ENCODE results near the gene MAMLD1.

DNA sequence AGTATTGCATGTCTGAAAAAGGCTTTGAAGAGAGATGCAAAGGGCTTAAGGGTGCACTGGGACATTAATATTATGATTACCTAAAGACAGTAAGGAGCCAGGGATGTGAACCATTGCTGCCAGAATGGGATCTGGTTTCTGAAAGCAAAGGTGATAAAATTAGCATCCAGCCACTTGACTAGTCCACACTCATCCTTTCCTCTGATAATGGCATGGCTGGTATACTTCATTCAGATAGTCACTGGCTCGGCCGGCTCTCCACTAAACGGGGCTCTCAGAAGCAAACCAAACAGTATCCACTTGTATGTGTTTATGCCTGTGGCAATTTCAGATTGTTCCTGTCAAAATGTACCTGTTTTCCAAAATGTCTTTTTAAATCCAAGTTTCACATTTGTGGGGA lies 46.4 kb downstream of the MAMLD1 start:
- TF ChIP-seq, protein P1, sequence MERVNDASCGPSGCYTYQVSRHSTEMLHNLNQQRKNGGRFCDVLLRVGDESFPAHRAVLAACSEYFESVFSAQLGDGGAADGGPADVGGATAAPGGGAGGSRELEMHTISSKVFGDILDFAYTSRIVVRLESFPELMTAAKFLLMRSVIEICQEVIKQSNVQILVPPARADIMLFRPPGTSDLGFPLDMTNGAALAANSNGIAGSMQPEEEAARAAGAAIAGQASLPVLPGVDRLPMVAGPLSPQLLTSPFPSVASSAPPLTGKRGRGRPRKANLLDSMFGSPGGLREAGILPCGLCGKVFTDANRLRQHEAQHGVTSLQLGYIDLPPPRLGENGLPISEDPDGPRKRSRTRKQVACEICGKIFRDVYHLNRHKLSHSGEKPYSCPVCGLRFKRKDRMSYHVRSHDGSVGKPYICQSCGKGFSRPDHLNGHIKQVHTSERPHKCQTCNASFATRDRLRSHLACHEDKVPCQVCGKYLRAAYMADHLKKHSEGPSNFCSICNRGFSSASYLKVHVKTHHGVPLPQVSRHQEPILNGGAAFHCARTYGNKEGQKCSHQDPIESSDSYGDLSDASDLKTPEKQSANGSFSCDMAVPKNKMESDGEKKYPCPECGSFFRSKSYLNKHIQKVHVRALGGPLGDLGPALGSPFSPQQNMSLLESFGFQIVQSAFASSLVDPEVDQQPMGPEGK (CRISPR knock-in tag; IDR thresholded peaks at IDR 0.05; ENCODE audit: borderline replicate concordance), result no peak
- TF ChIP-seq, protein P2, sequence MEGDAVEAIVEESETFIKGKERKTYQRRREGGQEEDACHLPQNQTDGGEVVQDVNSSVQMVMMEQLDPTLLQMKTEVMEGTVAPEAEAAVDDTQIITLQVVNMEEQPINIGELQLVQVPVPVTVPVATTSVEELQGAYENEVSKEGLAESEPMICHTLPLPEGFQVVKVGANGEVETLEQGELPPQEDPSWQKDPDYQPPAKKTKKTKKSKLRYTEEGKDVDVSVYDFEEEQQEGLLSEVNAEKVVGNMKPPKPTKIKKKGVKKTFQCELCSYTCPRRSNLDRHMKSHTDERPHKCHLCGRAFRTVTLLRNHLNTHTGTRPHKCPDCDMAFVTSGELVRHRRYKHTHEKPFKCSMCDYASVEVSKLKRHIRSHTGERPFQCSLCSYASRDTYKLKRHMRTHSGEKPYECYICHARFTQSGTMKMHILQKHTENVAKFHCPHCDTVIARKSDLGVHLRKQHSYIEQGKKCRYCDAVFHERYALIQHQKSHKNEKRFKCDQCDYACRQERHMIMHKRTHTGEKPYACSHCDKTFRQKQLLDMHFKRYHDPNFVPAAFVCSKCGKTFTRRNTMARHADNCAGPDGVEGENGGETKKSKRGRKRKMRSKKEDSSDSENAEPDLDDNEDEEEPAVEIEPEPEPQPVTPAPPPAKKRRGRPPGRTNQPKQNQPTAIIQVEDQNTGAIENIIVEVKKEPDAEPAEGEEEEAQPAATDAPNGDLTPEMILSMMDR (IDR thresholded peaks at IDR 0.05 in 2 of 3, conservative IDR thresholded peaks at IDR 0.05 in 1 of 3; ENCODE audit: insufficient read depth in 2 of 3, low read depth in 1 of 3, low read length in 3 of 3), result no peak
- TF ChIP-seq, protein P3, sequence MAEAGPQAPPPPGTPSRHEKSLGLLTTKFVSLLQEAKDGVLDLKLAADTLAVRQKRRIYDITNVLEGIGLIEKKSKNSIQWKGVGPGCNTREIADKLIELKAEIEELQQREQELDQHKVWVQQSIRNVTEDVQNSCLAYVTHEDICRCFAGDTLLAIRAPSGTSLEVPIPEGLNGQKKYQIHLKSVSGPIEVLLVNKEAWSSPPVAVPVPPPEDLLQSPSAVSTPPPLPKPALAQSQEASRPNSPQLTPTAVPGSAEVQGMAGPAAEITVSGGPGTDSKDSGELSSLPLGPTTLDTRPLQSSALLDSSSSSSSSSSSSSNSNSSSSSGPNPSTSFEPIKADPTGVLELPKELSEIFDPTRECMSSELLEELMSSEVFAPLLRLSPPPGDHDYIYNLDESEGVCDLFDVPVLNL (CRISPR knock-in tag; IDR thresholded peaks at IDR 0.05; ENCODE audit: low read depth), result no peak
- TF ChIP-seq BRCA1 (IDR thresholded peaks at IDR 0.05) (no peak), BRCA1 (CRISPR knock-in tag; IDR thresholded peaks at IDR 0.05) (no peak), ATF7 (IDR thresholded peaks at IDR 0.05) (no peak)

Data from K562 (cell line).